ENCODE results near the gene ZBTB5. TPM values are rescaled to one million over a fixed set of nuclear protein-coding genes. Genes with fewer than 3 reads are reported as not detected.

Gene ZBTB5
- total and polyA plus RNA-seq, 2 donors from 2014 or later = 6.1 to 14.1 TPM

- no peaks in the 10 kb centered on the region for H3K27me3 ChIP-seq (ENCODE audit: control insufficient read depth, insufficient read depth, low read length)
- intact Hi-C loops (cut with DNase I) = no loop called here
- peaks cover 0 to 2% (median 0%) of the 10 kb centered on the region in 3 donors for H3K4me1 ChIP-seq (ENCODE audit: control insufficient read depth in 2 of 3, insufficient read depth in 2 of 3, low read depth in 1 of 3, low read length in 3 of 3)
- H3K9ac ChIP-seq (ENCODE audit: low read length in 3 of 3) = no peak overlapping the region
- H3K9me3 ChIP-seq (ENCODE audit: control insufficient read depth in 2 of 3, insufficient read depth in 1 of 3, low read length in 3 of 3) = no peaks in the 10 kb centered on the region
- no peaks in the 10 kb centered on the region for H3K36me3 ChIP-seq (ENCODE audit: control insufficient read depth in 2 of 3, insufficient read depth in 3 of 3, low read length in 3 of 3)
- FAIRE-seq = no peak
- TF ChIP-seq CTCF (IDR thresholded peaks at IDR 0.05; ENCODE audit: borderline replicate concordance, extremely low read depth, insufficient read depth) = no peak
- H3K4me3 ChIP-seq (ENCODE audit: low read length in 3 of 3) = no peak overlapping the region
- H3K27ac ChIP-seq (ENCODE audit: low read depth in 2 of 2, low read length in 2 of 2) = no peak overlapping the region
- peak in 2 of 5 donors; percentile 15 to 64 for DNase-seq
Measured at GRCh38 chr9:37405350-37405749, 59.9 kb downstream of the ZBTB5 start.

GRCh38 chr9:37404590-37404989, 60.7 kb downstream of the ZBTB5 start:
- H3K9ac ChIP-seq (ENCODE audit: low read length in 3 of 3) = no peak overlapping the region
- H3K4me1 ChIP-seq (ENCODE audit: control insufficient read depth in 2 of 3, insufficient read depth in 2 of 3, low read depth in 1 of 3, low read length in 3 of 3) = peaks cover 0 to 2% (median 0%) of the 10 kb centered on the region in 3 donors
- peak in 1 of 5 donors; percentile 17 for DNase-seq
- no peaks in the 10 kb centered on the region for H3K36me3 ChIP-seq (ENCODE audit: control insufficient read depth in 2 of 3, insufficient read depth in 3 of 3, low read length in 3 of 3)
- intact Hi-C loops (cut with DNase I) = no loop called here
- H3K9me3 ChIP-seq (ENCODE audit: control insufficient read depth in 2 of 3, insufficient read depth in 1 of 3, low read length in 3 of 3) = no peaks in the 10 kb centered on the region
- H3K27me3 ChIP-seq (ENCODE audit: control insufficient read depth, insufficient read depth, low read length) = no peaks in the 10 kb centered on the region
- H3K27ac ChIP-seq (ENCODE audit: low read depth in 2 of 2, low read length in 2 of 2) = no peak overlapping the region
- no peak for TF ChIP-seq CTCF (IDR thresholded peaks at IDR 0.05; ENCODE audit: borderline replicate concordance, extremely low read depth, insufficient read depth)
- H3K4me3 ChIP-seq (ENCODE audit: low read length in 3 of 3) = no peak overlapping the region
- no peak for FAIRE-seq

- DNase-seq (no peak), FAIRE-seq (no peak)
Measured at GRCh38 chr9:37399336-37399735, 65.9 kb downstream of the ZBTB5 start.

More at GRCh38 chr9:37399336-37399735, 65.9 kb downstream of the ZBTB5 start:
- H3K9ac ChIP-seq (ENCODE audit: low read length in 3 of 3) = no peak overlapping the region
- no peaks in the 10 kb centered on the region for H3K4me1 ChIP-seq (ENCODE audit: control insufficient read depth in 2 of 3, insufficient read depth in 2 of 3, low read depth in 1 of 3, low read length in 3 of 3)
- no peak overlapping the region for H3K4me3 ChIP-seq (ENCODE audit: low read length in 3 of 3)
- H3K27me3 ChIP-seq (ENCODE audit: control insufficient read depth, insufficient read depth, low read length) = no peaks in the 10 kb centered on the region
- H3K9me3 ChIP-seq (ENCODE audit: control insufficient read depth in 2 of 3, insufficient read depth in 1 of 3, low read length in 3 of 3) = no peaks in the 10 kb centered on the region
- H3K27ac ChIP-seq (ENCODE audit: low read depth in 2 of 2, low read length in 2 of 2) = no peak overlapping the region
- no peak for TF ChIP-seq CTCF (IDR thresholded peaks at IDR 0.05; ENCODE audit: borderline replicate concordance, extremely low read depth, insufficient read depth)
- intact Hi-C loops (cut with DNase I) = no loop called here
- no peaks in the 10 kb centered on the region for H3K36me3 ChIP-seq (ENCODE audit: control insufficient read depth in 2 of 3, insufficient read depth in 3 of 3, low read length in 3 of 3)

Data from kidney (tissue), 14 donors.